ENCODE results near the gene UFD1.

The UFD1 gene

GRCh38 chr22:19513823-19514222, 34.8 kb upstream of the UFD1 start:
- Histone ChIP-seq H3K27ac (no peak overlapping the region), H3K36me3 (ENCODE audit: insufficient read depth, low read length) (peaks cover 39% of the 10 kb centered on the region), H3K9ac (ENCODE audit: insufficient read length) (no peak overlapping the region), H3K9me3 (ENCODE audit: low read depth, low read length) (no peaks in the 10 kb centered on the region), H3K4me3 (no peak overlapping the region)
- no peak for DNase-seq (ENCODE audit: low read depth, low spot score)
- TF ChIP-seq FOXP2 (optimal IDR thresholded peaks at IDR 0.05; ENCODE audit: control extremely low read depth, extremely low read length, insufficient read depth) (no peak), POLR2AphosphoS5 (IDR thresholded peaks at IDR 0.05; ENCODE audit: borderline replicate concordance, low read depth, low read length) (no peak), EZH2 (IDR thresholded peaks at IDR 0.05) (no peak)

GRCh38 chr22:19510919-19511341, 31.9 kb upstream of the UFD1 start:
- Histone ChIP-seq H3K36me3 (ENCODE audit: insufficient read depth, low read length) (peaks cover 39% of the 10 kb centered on the region), H3K27ac (no peak overlapping the region), H3K4me3 (no peak overlapping the region), H3K9ac (ENCODE audit: insufficient read length) (no peak overlapping the region), H3K9me3 (ENCODE audit: low read depth, low read length) (no peaks in the 10 kb centered on the region)
- DNase-seq (ENCODE audit: low read depth, low spot score): no peak
- no peak for TF ChIP-seq POLR2AphosphoS5 (IDR thresholded peaks at IDR 0.05; ENCODE audit: borderline replicate concordance, low read depth, low read length)
- TF ChIP-seq EZH2 (IDR thresholded peaks at IDR 0.05): no peak
- no peak for TF ChIP-seq FOXP2 (optimal IDR thresholded peaks at IDR 0.05; ENCODE audit: control extremely low read depth, extremely low read length, insufficient read depth)

GRCh38 chr22:19509923-19510322, 30.9 kb upstream of the UFD1 start:
- Histone ChIP-seq H3K9ac (ENCODE audit: insufficient read length) (no peak overlapping the region), H3K9me3 (ENCODE audit: low read depth, low read length) (no peaks in the 10 kb centered on the region), H3K36me3 (ENCODE audit: insufficient read depth, low read length) (peaks cover 33% of the 10 kb centered on the region), H3K27ac (no peak overlapping the region), H3K4me3 (no peak overlapping the region)
- DNase-seq (ENCODE audit: low read depth, low spot score): no peak
- TF ChIP-seq EZH2 (IDR thresholded peaks at IDR 0.05): no peak
- TF ChIP-seq FOXP2 (optimal IDR thresholded peaks at IDR 0.05; ENCODE audit: control extremely low read depth, extremely low read length, insufficient read depth): no peak
- TF ChIP-seq POLR2AphosphoS5 (IDR thresholded peaks at IDR 0.05; ENCODE audit: borderline replicate concordance, low read depth, low read length): no peak

GRCh38 chr22:19509191-19509590, 30.2 kb upstream of the UFD1 start:
- no peak overlapping the region for H3K9ac ChIP-seq (ENCODE audit: insufficient read length)
- no peak for DNase-seq (ENCODE audit: low read depth, low spot score)
- H3K36me3 ChIP-seq (ENCODE audit: insufficient read depth, low read length): peaks cover 27% of the 10 kb centered on the region
- no peak overlapping the region for H3K27ac ChIP-seq
- H3K4me3 ChIP-seq: no peak overlapping the region
- no peaks in the 10 kb centered on the region for H3K9me3 ChIP-seq (ENCODE audit: low read depth, low read length)
- TF ChIP-seq FOXP2 (optimal IDR thresholded peaks at IDR 0.05; ENCODE audit: control extremely low read depth, extremely low read length, insufficient read depth) (no peak), POLR2AphosphoS5 (IDR thresholded peaks at IDR 0.05; ENCODE audit: borderline replicate concordance, low read depth, low read length) (no peak)

- Histone ChIP-seq H3K4me3 (no peak overlapping the region), H3K9me3 (ENCODE audit: low read depth, low read length) (no peaks in the 10 kb centered on the region), H3K27ac (no peak overlapping the region), H3K9ac (ENCODE audit: insufficient read length) (no peak overlapping the region), H3K36me3 (ENCODE audit: insufficient read depth, low read length) (peaks cover 17% of the 10 kb centered on the region)
- TF ChIP-seq POLR2AphosphoS5 (IDR thresholded peaks at IDR 0.05; ENCODE audit: borderline replicate concordance, low read depth, low read length) (no peak), EZH2 (IDR thresholded peaks at IDR 0.05) (no peak), FOXP2 (optimal IDR thresholded peaks at IDR 0.05; ENCODE audit: control extremely low read depth, extremely low read length, insufficient read depth) (no peak)
- DNase-seq (ENCODE audit: low read depth, low spot score): no peak
Measured at GRCh38 chr22:19508024-19508776, 29.2 kb upstream of the UFD1 start.

- no peak overlapping the region for H3K4me3 ChIP-seq
- H3K27ac ChIP-seq: no peak overlapping the region
- DNase-seq (ENCODE audit: low read depth, low spot score): no peak
- TF ChIP-seq POLR2AphosphoS5 (IDR thresholded peaks at IDR 0.05; ENCODE audit: borderline replicate concordance, low read depth, low read length) (no peak), FOXP2 (optimal IDR thresholded peaks at IDR 0.05; ENCODE audit: control extremely low read depth, extremely low read length, insufficient read depth) (no peak), EZH2 (IDR thresholded peaks at IDR 0.05) (no peak)
- H3K9ac ChIP-seq (ENCODE audit: insufficient read length): no peak overlapping the region
- H3K36me3 ChIP-seq (ENCODE audit: insufficient read depth, low read length): peaks cover 10% of the 10 kb centered on the region
- no peaks in the 10 kb centered on the region for H3K9me3 ChIP-seq (ENCODE audit: low read depth, low read length)
Measured at GRCh38 chr22:19507534-19507861, 28.5 kb upstream of the UFD1 start.

- DNase-seq (ENCODE audit: low read depth, low spot score): no peak
- H3K9me3 ChIP-seq (ENCODE audit: low read depth, low read length): no peaks in the 10 kb centered on the region
- H3K9ac ChIP-seq (ENCODE audit: insufficient read length): no peak overlapping the region
- H3K4me3 ChIP-seq: no peak overlapping the region
- TF ChIP-seq POLR2AphosphoS5 (IDR thresholded peaks at IDR 0.05; ENCODE audit: borderline replicate concordance, low read depth, low read length) (no peak), FOXP2 (optimal IDR thresholded peaks at IDR 0.05; ENCODE audit: control extremely low read depth, extremely low read length, insufficient read depth) (no peak), EZH2 (IDR thresholded peaks at IDR 0.05) (no peak)
- H3K36me3 ChIP-seq (ENCODE audit: insufficient read depth, low read length): no peaks in the 10 kb centered on the region; the same call in 1 of the 2 replicates
- H3K27ac ChIP-seq: no peak overlapping the region
Measured at GRCh38 chr22:19506212-19506611, 27.2 kb upstream of the UFD1 start.

GRCh38 chr22:19505735-19506126, 26.7 kb upstream of the UFD1 start:
- TF ChIP-seq FOXP2 (optimal IDR thresholded peaks at IDR 0.05; ENCODE audit: control extremely low read depth, extremely low read length, insufficient read depth) (no peak), POLR2AphosphoS5 (IDR thresholded peaks at IDR 0.05; ENCODE audit: borderline replicate concordance, low read depth, low read length) (no peak), EZH2 (IDR thresholded peaks at IDR 0.05) (no peak)
- no peaks in the 10 kb centered on the region; the same call in 1 of the 2 replicates for H3K36me3 ChIP-seq (ENCODE audit: insufficient read depth, low read length)
- H3K9me3 ChIP-seq (ENCODE audit: low read depth, low read length): no peaks in the 10 kb centered on the region
- H3K27ac ChIP-seq: no peak overlapping the region
- no peak for DNase-seq (ENCODE audit: low read depth, low spot score)
- H3K9ac ChIP-seq (ENCODE audit: insufficient read length): no peak overlapping the region
- no peak overlapping the region for H3K4me3 ChIP-seq
